CD4-positive, alpha-beta T cell (primary cell): Measurements from ENCODE around the gene SYCN. TPM values are rescaled to one million over a fixed set of nuclear protein-coding genes. Genes with fewer than 3 reads are reported as not detected.

Experiments
- ATAC-seq: fragments of 200-7000 bp; cut with Tn5 transposase; one replicate; pipeline ENCODE4 v1.10.0; 2022; ENCODE audit warnings: mild to moderate bottlenecking; ENCODE audit not compliant: poor library complexity
- CTCF ChIA-PET: fragments of 350-600 bp; sonication (Branson Sonifier 250); formaldehyde crosslinking; loops from one replicate; lab custom pipeline; 2021; ENCODE audit warnings: antibody characterized with exemption, inconsistent platforms; lab: Charles Lee
- POLR2A ChIA-PET: fragments of 350-600 bp; sonication (Branson Sonifier 250); formaldehyde crosslinking; loops from one replicate; lab custom pipeline; 2021; ENCODE audit warnings: antibody characterized with exemption, inconsistent platforms; lab: Charles Lee
- DNase-seq, 14 experiments: peaks; one replicate each; pipeline ENCODE4 v3.0.0-alpha.2; 2013 to 2020; ENCODE audit warnings: mixed read lengths in 2 of 14
- H3K27ac ChIP-seq, 2 donors: one replicate each; pipeline versions ENCODE4 v1.5.1 to v1.7.0; 2013; ENCODE audit warnings: low read length in 2 of 2, low read depth in 1 of 2, mild to moderate bottlenecking in 1 of 2
- H3K27me3 ChIP-seq, 2 experiments: 1 replicate in 1 of 2; 2 replicates in 1 of 2; pipeline versions ENCODE4 v1.6.1 to v1.7.0; 2013; ENCODE audit warnings: low read length in 2 of 2, control low read depth in 1 of 2, mild to moderate bottlenecking in 1 of 2, moderate library complexity in 1 of 2; ENCODE audit not compliant: insufficient read depth in 2 of 2, control insufficient read depth in 1 of 2
- H3K36me3 ChIP-seq: one replicate; pipeline ENCODE4 v1.6.1; 2013; ENCODE audit warnings: low read length, control low read depth; ENCODE audit not compliant: insufficient read depth
- H3K4me1 ChIP-seq: one replicate; pipeline ENCODE4 v1.6.1; 2013; ENCODE audit warnings: low read length, control low read depth; ENCODE audit not compliant: insufficient read depth
- H3K4me3 ChIP-seq: one replicate; pipeline ENCODE4 v1.5.1; 2013; ENCODE audit warnings: mild to moderate bottlenecking, low read length, moderate library complexity
- H3K9me3 ChIP-seq, 2 experiments: 1 replicate in 1 of 2; 2 replicates in 1 of 2; pipeline versions ENCODE4 v1.6.1 to v1.7.0; 2013; ENCODE audit warnings: low read length in 2 of 2, mild to moderate bottlenecking in 2 of 2, control low read depth in 1 of 2, moderate library complexity in 1 of 2; ENCODE audit not compliant: control insufficient read depth in 1 of 2, insufficient read depth in 1 of 2
- H3K27ac Mint-ChIP-seq: one replicate; pipeline ENCODE4 v1.8.0; 2020; ENCODE audit warnings: mixed read lengths
- H3K27me3 Mint-ChIP-seq: one replicate; pipeline ENCODE4 v1.8.0; 2021; ENCODE audit warnings: mixed read lengths
- H3K36me3 Mint-ChIP-seq: one replicate; pipeline ENCODE4 v1.8.0; 2021; ENCODE audit warnings: low read depth, mixed read lengths
- H3K4me1 Mint-ChIP-seq: one replicate; pipeline ENCODE4 v1.8.0; 2021; ENCODE audit warnings: low read depth, mixed read lengths
- H3K4me3 Mint-ChIP-seq: one replicate; pipeline ENCODE4 v1.8.0; 2020; ENCODE audit warnings: mild to moderate bottlenecking, mixed read lengths
- H3K9me3 Mint-ChIP-seq: one replicate; pipeline ENCODE4 v1.8.0; 2020; ENCODE audit warnings: mixed read lengths
- CTCF ChIP-seq: fragments of 200-600 bp; IDR thresholded peaks from one replicate; pipeline ENCODE4 v1.8.0; 2022; ENCODE audit warnings: antibody characterized with exemption, mild to moderate bottlenecking
- intact Hi-C, 2 experiments: fragments of 100-400 bp; cut with DNase I in 1 of 2; cut with micrococcal nuclease in 1 of 2; formaldehyde crosslinking; loops; one replicate each; pipeline versions ENCODE4 v1.15.1 to v1.9.0; 2023 to 2025; cut with DNase I, micrococcal nuclease
- total RNA-seq, 174 experiments: library from RNA in 2 of 174; stranded (reverse) in 2 of 174; gene quantifications; one replicate each; pipeline ENCODE4 v1.2.3 and lab custom pipeline; 2021 to 2026

SYCN gene
- total RNA-seq, 2 experiments from 2014 or later = not detected

- H3K4me3 Mint-ChIP-seq = no peak overlapping the region
- no peaks in the 10 kb centered on the region for H3K9me3 Mint-ChIP-seq
- TF ChIP-seq CTCF = no peak
- POLR2A ChIA-PET = no interaction called here
- Histone ChIP-seq H3K4me1 (peaks cover 5% of the 10 kb centered on the region), H3K4me3 (no peak overlapping the region), H3K27me3 (peaks cover 5 to 14% of the 10 kb centered on the region in 2 experiments), H3K27ac (no peak overlapping the region), H3K9me3 (peaks cover 0 to 5% of the 10 kb centered on the region in 2 experiments), H3K36me3 (no peaks in the 10 kb centered on the region)
- ATAC-seq = no peak
- H3K27me3 Mint-ChIP-seq = peaks cover 14% of the 10 kb centered on the region
- H3K27ac Mint-ChIP-seq = no peak overlapping the region
- no peak for DNase-seq
- H3K4me1 Mint-ChIP-seq = no peaks in the 10 kb centered on the region
- intact Hi-C loops = no loop called here
- CTCF ChIA-PET = no interaction called here
- H3K36me3 Mint-ChIP-seq = no peaks in the 10 kb centered on the region
Measured at GRCh38 chr19:39208175-39208795, 4.2 kb upstream of the SYCN start.

GRCh38 chr19:39207293-39207836, 3.3 kb upstream of the SYCN start:
- intact Hi-C loops = no loop called here
- Histone ChIP-seq H3K36me3 (no peaks in the 10 kb centered on the region), H3K27me3 (peaks cover 13 to 23% of the 10 kb centered on the region in 2 experiments), H3K27ac (no peak overlapping the region), H3K4me3 (no peak overlapping the region), H3K9me3 (peaks cover 0 to 5% of the 10 kb centered on the region in 2 experiments), H3K4me1 (peaks cover 4% of the 10 kb centered on the region)
- Mint-ChIP-seq H3K4me3 (no peak overlapping the region), H3K27ac (no peak overlapping the region), H3K4me1 (no peaks in the 10 kb centered on the region), H3K36me3 (no peaks in the 10 kb centered on the region), H3K27me3 (peaks cover 23% of the 10 kb centered on the region), H3K9me3 (no peaks in the 10 kb centered on the region)
- ChIA-PET POLR2A (no interaction called here), CTCF (no interaction called here)
- DNase-seq = no peak
- no peak for TF ChIP-seq CTCF
- ATAC-seq = no peak

- no peak overlapping the region for H3K4me3 ChIP-seq
- Mint-ChIP-seq H3K27me3 (peaks cover 36% of the 10 kb centered on the region), H3K4me3 (no peak overlapping the region), H3K36me3 (no peaks in the 10 kb centered on the region), H3K4me1 (no peaks in the 10 kb centered on the region), H3K27ac (no peak overlapping the region), H3K9me3 (no peaks in the 10 kb centered on the region)
- ChIA-PET CTCF (no interaction called here), POLR2A (no interaction called here)
- H3K9me3 ChIP-seq = peaks cover 0 to 5% of the 10 kb centered on the region in 2 experiments
- ATAC-seq (no peak), DNase-seq (no peak)
- H3K27me3 ChIP-seq = peaks cover 19 to 31% of the 10 kb centered on the region in 2 experiments
- no peaks in the 10 kb centered on the region for H3K36me3 ChIP-seq
- H3K27ac ChIP-seq = no peak overlapping the region
- intact Hi-C loops = no loop called here
- no peaks in the 10 kb centered on the region for H3K4me1 ChIP-seq
- no peak for TF ChIP-seq CTCF
Measured at GRCh38 chr19:39206122-39206521, 2.1 kb upstream of the SYCN start.
